Heart left ventricle (tissue), 16 donors: ENCODE results near the gene MYO6. TPM values are rescaled to one million over a fixed set of nuclear protein-coding genes. Genes with fewer than 3 reads are reported as not detected.
A peak's percentile ranks its signal among the peaks of the same experiment; 100 is the strongest.

Experiments
- ATAC-seq, 4 donors: fragments of 200-7000 bp; cut with Tn5 transposase; one replicate each; pipeline ENCODE4 v1.9.1; 2020 to 2022; ENCODE audit warnings: moderate library complexity in 4 of 4, mild to moderate bottlenecking in 3 of 4, moderate number of reproducible peaks in 1 of 4
- DNase-seq, 5 donors: peaks; one replicate each; pipeline ENCODE4 v3.0.0-alpha.2; 2020
- H3K27ac ChIP-seq, 12 donors: fragments of 200-600 bp; sonication (generic) in 4 of 12; one replicate each; pipeline versions ENCODE4 v1.5.0 to v1.8.0; 2016 to 2022; ENCODE audit warnings: mild to moderate bottlenecking in 2 of 12
- H3K27me3 ChIP-seq, 9 donors: fragments of 200-600 bp; sonication (generic) in 2 of 9; one replicate each; pipeline versions ENCODE4 v1.5.1 to v1.8.0; 2016 to 2022; ENCODE audit warnings: mild to moderate bottlenecking in 3 of 9
- H3K36me3 ChIP-seq, 9 donors: fragments of 200-600 bp; sonication (generic) in 2 of 9; one replicate each; pipeline versions ENCODE4 v1.5.0 to v1.8.0; 2018 to 2022; ENCODE audit warnings: mild to moderate bottlenecking in 2 of 9
- H3K4me1 ChIP-seq, 12 donors: fragments of 200-600 bp; sonication (generic) in 4 of 12; one replicate each; pipeline versions ENCODE4 v1.5.0 to v1.8.0; 2016 to 2022; ENCODE audit warnings: mild to moderate bottlenecking in 3 of 12
- H3K4me3 ChIP-seq, 12 donors: fragments of 200-600 bp; sonication (generic) in 4 of 12; one replicate each; pipeline versions ENCODE4 v1.5.0 to v1.8.0; 2017 to 2022; ENCODE audit warnings: mild to moderate bottlenecking in 9 of 12, moderate library complexity in 4 of 12
- H3K9me3 ChIP-seq, 12 donors: fragments of 200-600 bp; sonication (generic) in 4 of 12; one replicate each; pipeline versions ENCODE4 v1.5.0 to v1.8.0; 2016 to 2022; ENCODE audit warnings: mild to moderate bottlenecking in 1 of 12
- CTCF ChIP-seq, 12 donors: fragments of 200-600 bp; sonication (generic) in 4 of 12; IDR thresholded peaks; one replicate each; pipeline versions ENCODE4 v1.5.0 to v1.8.0; 2018 to 2022; ENCODE audit warnings: antibody characterized with exemption in 12 of 12, mild to moderate bottlenecking in 5 of 12
- POLR2A ChIP-seq, 2 donors: fragments of 450-650 bp; IDR thresholded peaks; one replicate each; pipeline ENCODE4 v1.6.1; 2017; ENCODE audit warnings: antibody characterized with exemption in 2 of 2, mild to moderate bottlenecking in 2 of 2, moderate library complexity in 2 of 2
- WGBS, 4 donors: extraction: QIAGEN DNeasy Blood & Tissue Kit in 2 of 4; methylation state at CpG; one replicate each; pipeline versions ENCODE4 v1.1.5 to v1.1.7; 2013 to 2018; 5-methylcytosine and 5-hydroxymethylcytosine counted together
- intact Hi-C, 10 donors: fragments of 100-400 bp; cut with DNase I; formaldehyde crosslinking; loops; one replicate each; pipeline versions ENCODE4 v1.11.1 to v1.14.2; 2022
- polyA plus RNA-seq, 2 donors: library from polyadenylated mRNA; stranded (reverse); fragments of 200-250 nt; gene quantifications; one replicate each; pipeline ENCODE4 v1.2.3, GENCODE V29; 2013
- total RNA-seq, 9 donors: library from RNA; depleted of rRNA in 2 of 9; stranded (reverse); fragments of >200 nt in 2 of 9; fragmentation: NEBNext Ultra II Directional in 3 of 9; extraction: Animal tissue kit (Norgen Biotek cat#: 25700) in 3 of 9; gene quantifications; one replicate each; pipeline versions ENCODE4 v1.1.0 to v1.2.4, GENCODE V29; 2016 to 2023
- donor health status: ischemic (EF 13 %, LVEDD 7.1; RV severe dilation, severe dysfunction).
- donor health status: healthy with polysubstance abuse.
- donor health status: DM: no; HTN: yes; CAD: no.
- donor health status: DM: no; HTN: no; CAD: no.
- donor health status: ischemic (EF 25% LVEDD 6.9; RV normal size, moderate dysfunction).
- donor health status: ischemic (EF 25% LVEDD 5.7; RV mildly dilated, moderate dysfunction).
- donor health status: healthy.
- donor health status: DM: yes; HTN: yes; CAD: no.
- donor health status: ischemic (EF 35%, LVEDD 5.7; RV mildly dilated, moderate dysfunction).
- donor health status: nonischemic (EF 11% LVEDD 7.7; RV severe dilation, severe dysfunction).
- donor health status: DM: yes; HTN: yes; CAD: no.
- donor health status: PGD.
- donor health status: ischemic (EF 29% LVEDD 5.4; RV normal size, mild dysfunction).
- donor health status: nonischemic (EF 23%, LVEDD 6.1; RV moderate dilation, normal function).

MYO6 gene
- total and polyA plus RNA-seq, 11 donors = 3.1 to 9.5 (median 5.8) TPM

DNA sequence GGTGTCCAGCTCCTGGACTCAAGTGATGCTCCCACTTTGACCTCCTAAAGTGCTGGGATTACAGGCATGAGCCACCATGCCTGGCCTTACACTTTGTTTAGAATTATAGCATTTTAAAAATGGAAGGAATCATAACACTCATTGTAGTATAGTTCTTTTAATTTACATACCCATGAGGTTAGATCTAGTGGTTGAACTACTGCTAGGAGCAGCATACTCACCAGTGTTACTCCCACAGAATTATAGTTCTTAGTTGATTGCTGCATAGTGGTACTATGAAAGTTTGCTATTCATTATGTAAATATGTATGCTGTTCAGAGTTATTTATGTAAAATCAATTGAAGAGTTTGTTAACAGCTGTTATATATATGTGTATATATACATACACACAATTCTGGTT, 85.4 kb downstream of the MYO6 start:
- Histone ChIP-seq H3K27ac (no peak overlapping the region), H3K9me3 (no peaks in the 10 kb centered on the region), H3K27me3 (no peaks in the 10 kb centered on the region), H3K4me1 (no peaks in the 10 kb centered on the region), H3K36me3 (peaks cover 0 to 55% (median 11%) of the 10 kb centered on the region in 9 donors), H3K4me3 (no peak overlapping the region)
- TF ChIP-seq POLR2A (IDR thresholded peaks at IDR 0.05) (no peak), CTCF (IDR thresholded peaks at IDR 0.05) (no peak)
- intact Hi-C loops = no loop called here
- no peak for DNase-seq
- ATAC-seq = no peak

DNA sequence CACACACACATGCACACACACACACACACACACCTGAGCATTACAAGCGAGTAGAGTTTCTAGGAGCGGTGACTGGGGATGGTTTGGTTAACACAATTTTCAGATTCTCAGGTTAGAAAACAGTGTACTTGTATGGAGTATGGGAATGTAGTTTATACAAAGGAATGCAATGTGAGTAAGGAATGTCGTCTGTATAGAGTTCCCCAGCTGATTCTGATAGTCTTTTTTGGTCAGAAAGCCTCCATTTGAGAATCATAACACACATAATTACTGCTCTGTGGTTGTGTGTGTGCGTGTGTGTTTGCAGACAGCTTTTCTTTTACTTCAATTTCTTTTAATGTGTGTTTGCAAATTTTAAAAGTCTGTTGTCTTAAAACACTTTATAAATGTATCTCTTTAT, 93.2 kb downstream of the MYO6 start:
- peaks cover 0 to 8% (median 0%) of the 10 kb centered on the region in 12 donors for H3K4me1 ChIP-seq
- DNase-seq (no peak), ATAC-seq (no peak)
- peaks cover 0 to 32% (median 7%) of the 10 kb centered on the region in 9 donors for H3K36me3 ChIP-seq
- WGBS, 4 donors = 83 to 91% (median 89%) methylated on average over 4 of the region's 4 CpGs
- H3K4me3 ChIP-seq = no peak overlapping the region
- no peaks in the 10 kb centered on the region for H3K9me3 ChIP-seq
- no peaks in the 10 kb centered on the region for H3K27me3 ChIP-seq
- peak overlapping the region in 1 of 12 donors; percentile 35 for H3K27ac ChIP-seq
- no peak for TF ChIP-seq CTCF (IDR thresholded peaks at IDR 0.05)
- no peak for TF ChIP-seq POLR2A (IDR thresholded peaks at IDR 0.05)
- intact Hi-C loops = no loop called here

- H3K27ac ChIP-seq = peak overlapping the region in 1 of 12 donors; percentile 35
- H3K36me3 ChIP-seq = peaks cover 0 to 30% (median 7%) of the 10 kb centered on the region in 9 donors
Measured at GRCh38 chr6:75842732-75843131, 93.7 kb downstream of the MYO6 start.

DNA sequence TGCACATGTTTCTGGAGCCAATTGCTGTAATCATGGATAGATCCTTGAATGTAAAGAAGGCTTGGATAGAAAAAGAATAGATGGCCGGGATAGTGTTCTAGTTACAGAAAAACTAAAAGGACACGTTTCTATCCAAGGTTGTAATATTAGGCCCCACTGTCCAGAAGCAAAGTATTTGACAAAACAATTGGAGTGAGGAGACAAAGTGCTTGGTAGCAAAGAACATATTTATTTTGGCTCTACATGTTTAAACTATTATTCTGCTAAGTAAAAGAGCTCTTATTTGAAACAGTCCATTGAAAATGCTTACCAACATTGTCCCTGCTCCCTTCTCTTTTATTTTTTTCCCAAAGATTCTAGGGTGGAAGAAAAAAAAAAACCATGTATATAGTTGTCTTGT, 94.4 kb downstream of the MYO6 start:
- H3K9me3 ChIP-seq = no peaks in the 10 kb centered on the region
- H3K27ac ChIP-seq = no peak overlapping the region
- intact Hi-C loops = no loop called here
- ATAC-seq (no peak), DNase-seq (no peak)
- H3K36me3 ChIP-seq = peaks cover 0 to 30% (median 7%) of the 10 kb centered on the region in 9 donors
- TF ChIP-seq POLR2A (IDR thresholded peaks at IDR 0.05) (no peak), CTCF (IDR thresholded peaks at IDR 0.05) (no peak)
- 78 to 83% (median 80%) methylated on average over 2 of the region's 2 CpGs for WGBS, 4 donors
- peaks cover 0 to 8% (median 0%) of the 10 kb centered on the region in 12 donors for H3K4me1 ChIP-seq
- H3K27me3 ChIP-seq = no peaks in the 10 kb centered on the region
- H3K4me3 ChIP-seq = no peak overlapping the region

More at GRCh38 chr6:75842732-75843131, 93.7 kb downstream of the MYO6 start:
- H3K9me3 ChIP-seq = no peaks in the 10 kb centered on the region
- intact Hi-C loops = no loop called here
- no peak overlapping the region for H3K4me3 ChIP-seq
- ATAC-seq (no peak), DNase-seq (no peak)
- TF ChIP-seq POLR2A (IDR thresholded peaks at IDR 0.05) (no peak), CTCF (IDR thresholded peaks at IDR 0.05) (no peak)
- H3K4me1 ChIP-seq = peaks cover 0 to 8% (median 0%) of the 10 kb centered on the region in 12 donors
- WGBS, 4 donors = 61 to 72% (median 65%) methylated on average over 2 of the region's 2 CpGs
- no peaks in the 10 kb centered on the region for H3K27me3 ChIP-seq
